HEK293 (cell line): ENCODE results near the gene NEURL2.

Experiments used
- CTCF ChIA-PET: fragments of 350-600 bp; formaldehyde crosslinking; extraction: SDS; loops from one replicate; lab custom pipeline; 2021; ENCODE audit warnings: antibody characterized with exemption; lab: Yijun Ruan, JAX
- POLR2A ChIA-PET: fragments of 300-600 bp; formaldehyde crosslinking; extraction: SDS; loops from one replicate; lab custom pipeline; 2020; ENCODE audit warnings: antibody characterized with exemption, inconsistent platforms; lab: Yijun Ruan, JAX
- H3K27ac ChIP-seq: fragments of 200-500 bp; sonication (Bioruptor generic); 2 replicates; pipeline ENCODE4 v1.5.1; 2014; ENCODE audit warnings: low read depth, low read length, control low read depth, inconsistent platforms; ENCODE audit errors: extremely low read depth
- H3K36me3 ChIP-seq, 2 experiments: fragments of 200-500 bp in 1 of 2; sonication (Bioruptor generic) in 1 of 2; 1 replicate in 1 of 2; 2 replicates in 1 of 2; pipeline ENCODE4 v1.5.1; 2014 to 2017; ENCODE audit warnings: inconsistent platforms in 2 of 2, low read length in 2 of 2; ENCODE audit not compliant: control insufficient read depth in 2 of 2, insufficient read depth in 1 of 2
- H3K4me1 ChIP-seq: fragments of 200-500 bp; sonication (Bioruptor generic); 2 replicates; pipeline ENCODE4 v1.5.1; 2014; ENCODE audit warnings: mild to moderate bottlenecking, low read length, inconsistent platforms; ENCODE audit not compliant: control insufficient read depth, insufficient read depth
- H3K4me3 ChIP-seq: 2 replicates; pipeline ENCODE4 v1.5.1; 2011; ENCODE audit warnings: low read depth, mild to moderate bottlenecking, control low read depth, low read length, moderate library complexity
- H3K9me3 ChIP-seq: fragments of 200-500 bp; sonication (Bioruptor generic); 2 replicates; pipeline ENCODE4 v1.5.1; 2014; ENCODE audit warnings: low read depth, low read length, inconsistent platforms; ENCODE audit not compliant: control insufficient read depth, insufficient read depth
- EGR2 ChIP-seq: fragments of 450-650 bp; formaldehyde crosslinking; IDR thresholded peaks from 2 replicates; pipeline ENCODE4 v1.5.1; 2016; ENCODE audit warnings: low read depth, missing biosample characterization, missing genetic modification characterization
- GLIS2 ChIP-seq: fragments of 450-650 bp; formaldehyde crosslinking; IDR thresholded peaks from 2 replicates; pipeline ENCODE4 v1.5.1; 2016; ENCODE audit warnings: missing biosample characterization, missing genetic modification characterization
- KLF16 ChIP-seq: fragments of 450-650 bp; formaldehyde crosslinking; IDR thresholded peaks from 2 replicates; pipeline ENCODE4 v1.5.1; 2017; ENCODE audit warnings: missing biosample characterization, missing genetic modification characterization
- ZFP37 ChIP-seq: fragments of 450-650 bp; formaldehyde crosslinking; IDR thresholded peaks from 2 replicates; pipeline ENCODE4 v1.5.1; 2016; ENCODE audit warnings: missing biosample characterization, missing genetic modification characterization
- ZIC2 ChIP-seq: fragments of 450-650 bp; formaldehyde crosslinking; IDR thresholded peaks from 2 replicates; pipeline ENCODE4 v1.5.1; 2016; ENCODE audit warnings: missing biosample characterization, missing genetic modification characterization
- ZNF140 ChIP-seq: fragments of 450-650 bp; formaldehyde crosslinking; IDR thresholded peaks from 2 replicates; pipeline ENCODE4 v1.5.1; 2016; ENCODE audit warnings: missing biosample characterization, missing genetic modification characterization
- ZNF214 ChIP-seq: fragments of 450-650 bp; formaldehyde crosslinking; IDR thresholded peaks from 2 replicates; pipeline ENCODE4 v1.5.1; 2017; ENCODE audit warnings: missing biosample characterization, mild to moderate bottlenecking, missing genetic modification characterization, borderline replicate concordance
- ZNF221 ChIP-seq: fragments of 450-650 bp; formaldehyde crosslinking; IDR thresholded peaks from 2 replicates; pipeline ENCODE4 v1.5.1; 2017; ENCODE audit warnings: missing biosample characterization, missing genetic modification characterization, borderline replicate concordance
- ZNF394 ChIP-seq: fragments of 450-650 bp; formaldehyde crosslinking; IDR thresholded peaks from 2 replicates; pipeline ENCODE4 v1.5.1; 2016; ENCODE audit warnings: missing biosample characterization, missing genetic modification characterization, mild to moderate bottlenecking, moderate library complexity, borderline replicate concordance
- ZNF48 ChIP-seq: fragments of 450-650 bp; formaldehyde crosslinking; IDR thresholded peaks from 2 replicates; pipeline ENCODE4 v1.5.1; 2016; ENCODE audit warnings: missing biosample characterization, missing genetic modification characterization
- ZNF514 ChIP-seq: fragments of 450-650 bp; formaldehyde crosslinking; IDR thresholded peaks from 2 replicates; pipeline ENCODE4 v1.5.1; 2016; ENCODE audit warnings: missing biosample characterization, missing genetic modification characterization
- ZNF560 ChIP-seq: fragments of 450-650 bp; formaldehyde crosslinking; IDR thresholded peaks from 2 replicates; pipeline ENCODE4 v1.5.1; 2017; ENCODE audit warnings: missing biosample characterization, missing genetic modification characterization, borderline replicate concordance
- ZNF707 ChIP-seq: fragments of 450-650 bp; formaldehyde crosslinking; IDR thresholded peaks from 2 replicates; pipeline ENCODE4 v1.5.1; 2016; ENCODE audit warnings: missing biosample characterization, missing genetic modification characterization
- ZNF776 ChIP-seq: fragments of 450-650 bp; formaldehyde crosslinking; IDR thresholded peaks from 2 replicates; pipeline ENCODE4 v1.5.0; 2017; ENCODE audit warnings: missing biosample characterization, missing genetic modification characterization, borderline replicate concordance
- TF ChIP-seq, protein P1 (sequence below): fragments of 450-650 bp; formaldehyde crosslinking; IDR thresholded peaks from 2 replicates; pipeline ENCODE4 v1.5.1; 2016; ENCODE audit warnings: missing biosample characterization, missing genetic modification characterization
- TF ChIP-seq, protein P2 (sequence below): fragments of 450-650 bp; formaldehyde crosslinking; conservative IDR thresholded peaks from 2 replicates; pipeline ENCODE4 v1.5.1; 2016; ENCODE audit warnings: low read depth, missing biosample characterization, missing genetic modification characterization
- TF ChIP-seq, protein P3 (sequence below): fragments of 450-650 bp; formaldehyde crosslinking; IDR thresholded peaks from 2 replicates; pipeline ENCODE4 v1.5.1; 2017; ENCODE audit warnings: missing biosample characterization, missing genetic modification characterization

Gene NEURL2

DNA sequence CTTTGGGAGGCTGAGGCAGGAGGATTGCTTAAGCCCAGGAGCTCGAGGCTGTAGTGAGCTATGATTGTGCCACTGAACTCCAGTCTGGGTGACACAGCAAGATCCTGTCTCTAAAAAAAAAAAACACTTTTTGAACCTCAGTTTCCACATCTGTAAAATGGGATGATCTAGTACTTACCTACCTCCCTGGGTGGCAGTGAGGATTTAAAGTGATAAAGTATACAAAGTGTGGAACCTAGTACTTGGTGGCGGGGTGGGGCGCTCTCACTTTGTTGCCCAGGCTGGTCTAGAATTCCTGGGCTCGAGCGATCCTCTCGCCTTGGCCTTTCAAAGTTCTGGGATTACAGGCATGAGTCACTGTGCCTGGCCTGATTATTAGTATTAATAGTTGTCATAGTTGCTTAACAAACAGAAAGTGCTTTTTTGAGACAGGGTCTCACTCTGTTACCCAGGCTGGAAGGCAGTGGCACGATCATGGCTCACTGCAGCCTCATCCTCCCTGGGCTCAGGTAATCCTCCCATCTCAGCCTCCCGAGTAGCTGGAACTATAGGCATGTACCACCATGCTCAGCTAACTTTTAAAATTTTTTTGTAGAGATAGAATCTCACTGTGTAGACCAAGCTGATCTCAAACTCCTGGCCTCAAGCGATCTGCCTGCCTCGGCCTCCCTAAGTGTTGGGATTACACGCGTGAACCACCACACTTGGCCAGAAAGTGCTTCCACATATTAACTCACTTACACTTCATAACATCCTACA is 27.9 kb upstream of the NEURL2 start:
- H3K36me3 ChIP-seq: no peaks in the 10 kb centered on the region
- H3K4me1 ChIP-seq: no peaks in the 10 kb centered on the region
- TF ChIP-seq, protein P1, sequence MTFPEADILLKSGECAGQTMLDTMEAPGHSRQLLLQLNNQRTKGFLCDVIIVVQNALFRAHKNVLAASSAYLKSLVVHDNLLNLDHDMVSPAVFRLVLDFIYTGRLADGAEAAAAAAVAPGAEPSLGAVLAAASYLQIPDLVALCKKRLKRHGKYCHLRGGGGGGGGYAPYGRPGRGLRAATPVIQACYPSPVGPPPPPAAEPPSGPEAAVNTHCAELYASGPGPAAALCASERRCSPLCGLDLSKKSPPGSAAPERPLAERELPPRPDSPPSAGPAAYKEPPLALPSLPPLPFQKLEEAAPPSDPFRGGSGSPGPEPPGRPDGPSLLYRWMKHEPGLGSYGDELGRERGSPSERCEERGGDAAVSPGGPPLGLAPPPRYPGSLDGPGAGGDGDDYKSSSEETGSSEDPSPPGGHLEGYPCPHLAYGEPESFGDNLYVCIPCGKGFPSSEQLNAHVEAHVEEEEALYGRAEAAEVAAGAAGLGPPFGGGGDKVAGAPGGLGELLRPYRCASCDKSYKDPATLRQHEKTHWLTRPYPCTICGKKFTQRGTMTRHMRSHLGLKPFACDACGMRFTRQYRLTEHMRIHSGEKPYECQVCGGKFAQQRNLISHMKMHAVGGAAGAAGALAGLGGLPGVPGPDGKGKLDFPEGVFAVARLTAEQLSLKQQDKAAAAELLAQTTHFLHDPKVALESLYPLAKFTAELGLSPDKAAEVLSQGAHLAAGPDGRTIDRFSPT (tag by site-specific recombination): no peak
- no peak for TF ChIP-seq ZNF776
- TF ChIP-seq ZNF394 (tag by site-specific recombination): no peak
- no peak for TF ChIP-seq ZNF514 (tag by site-specific recombination)
- no peak for TF ChIP-seq ZNF214 (tag by site-specific recombination)
- no peak for TF ChIP-seq ZNF140
- TF ChIP-seq GLIS2 (tag by site-specific recombination): no peak
- no peak for TF ChIP-seq ZNF48
- POLR2A ChIA-PET: interaction anchor here (0.9 to 3.6 kb wide), 2 partner anchors 15 to 38 kb away, joined by 3 to 13 read pairs; partner anchors contain the start of gene PCIF1
- H3K9me3 ChIP-seq: no peaks in the 10 kb centered on the region
- no peak overlapping the region for H3K4me3 ChIP-seq
- no peak overlapping the region for H3K27ac ChIP-seq
- CTCF ChIA-PET: no interaction called here

DNA sequence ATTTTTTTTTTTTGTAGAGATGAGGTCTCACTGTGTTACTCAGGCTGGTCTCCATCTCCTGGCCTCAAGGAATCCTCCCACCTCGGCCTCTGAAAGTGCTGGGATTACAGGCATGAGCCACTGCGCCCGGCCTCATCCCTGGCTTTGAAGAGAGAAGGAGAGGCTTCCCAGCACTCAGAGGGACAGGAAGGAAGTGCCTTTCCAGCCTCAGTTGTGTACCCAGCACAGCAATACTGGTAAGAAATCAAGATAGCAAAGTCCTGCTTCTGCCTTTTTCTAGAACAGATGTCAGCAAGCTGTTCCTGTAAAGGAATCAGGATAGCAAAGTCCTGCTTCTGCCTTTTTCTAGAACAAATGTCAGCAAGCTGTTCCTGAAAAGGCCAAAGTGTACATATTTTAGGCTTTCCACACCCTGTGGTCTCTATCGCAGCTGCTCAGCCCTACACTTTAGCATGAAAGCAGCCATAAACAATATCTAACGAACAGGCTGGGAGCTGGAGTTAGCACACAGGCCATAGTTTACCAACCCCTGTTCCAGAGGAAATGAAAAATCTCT is 27.3 kb upstream of the NEURL2 start:
- POLR2A ChIA-PET: interaction anchor here (3.6 kb wide), 1 partner anchor 15 kb away, joined by 13 read pairs; the partner anchor contains the start of gene PCIF1
- TF ChIP-seq ZIC2 (no peak), ZNF560 (no peak), KLF16 (tag by site-specific recombination) (no peak), ZFP37 (tag by site-specific recombination) (no peak), EGR2 (tag by site-specific recombination) (0 out of 2 replicates have a peak, but pooled peaks have one; percentile 1), ZNF707 (tag by site-specific recombination) (no peak), ZNF221 (no peak)
- TF ChIP-seq, protein P2, sequence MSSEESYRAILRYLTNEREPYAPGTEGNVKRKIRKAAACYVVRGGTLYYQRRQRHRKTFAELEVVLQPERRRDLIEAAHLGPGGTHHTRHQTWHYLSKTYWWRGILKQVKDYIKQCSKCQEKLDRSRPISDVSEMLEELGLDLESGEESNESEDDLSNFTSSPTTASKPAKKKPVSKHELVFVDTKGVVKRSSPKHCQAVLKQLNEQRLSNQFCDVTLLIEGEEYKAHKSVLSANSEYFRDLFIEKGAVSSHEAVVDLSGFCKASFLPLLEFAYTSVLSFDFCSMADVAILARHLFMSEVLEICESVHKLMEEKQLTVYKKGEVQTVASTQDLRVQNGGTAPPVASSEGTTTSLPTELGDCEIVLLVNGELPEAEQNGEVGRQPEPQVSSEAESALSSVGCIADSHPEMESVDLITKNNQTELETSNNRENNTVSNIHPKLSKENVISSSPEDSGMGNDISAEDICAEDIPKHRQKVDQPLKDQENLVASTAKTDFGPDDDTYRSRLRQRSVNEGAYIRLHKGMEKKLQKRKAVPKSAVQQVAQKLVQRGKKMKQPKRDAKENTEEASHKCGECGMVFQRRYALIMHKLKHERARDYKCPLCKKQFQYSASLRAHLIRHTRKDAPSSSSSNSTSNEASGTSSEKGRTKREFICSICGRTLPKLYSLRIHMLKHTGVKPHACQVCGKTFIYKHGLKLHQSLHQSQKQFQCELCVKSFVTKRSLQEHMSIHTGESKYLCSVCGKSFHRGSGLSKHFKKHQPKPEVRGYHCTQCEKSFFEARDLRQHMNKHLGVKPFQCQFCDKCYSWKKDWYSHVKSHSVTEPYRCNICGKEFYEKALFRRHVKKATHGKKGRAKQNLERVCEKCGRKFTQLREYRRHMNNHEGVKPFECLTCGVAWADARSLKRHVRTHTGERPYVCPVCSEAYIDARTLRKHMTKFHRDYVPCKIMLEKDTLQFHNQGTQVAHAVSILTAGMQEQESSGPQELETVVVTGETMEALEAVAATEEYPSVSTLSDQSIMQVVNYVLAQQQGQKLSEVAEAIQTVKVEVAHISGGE: no peak
- TF ChIP-seq, protein P3, sequence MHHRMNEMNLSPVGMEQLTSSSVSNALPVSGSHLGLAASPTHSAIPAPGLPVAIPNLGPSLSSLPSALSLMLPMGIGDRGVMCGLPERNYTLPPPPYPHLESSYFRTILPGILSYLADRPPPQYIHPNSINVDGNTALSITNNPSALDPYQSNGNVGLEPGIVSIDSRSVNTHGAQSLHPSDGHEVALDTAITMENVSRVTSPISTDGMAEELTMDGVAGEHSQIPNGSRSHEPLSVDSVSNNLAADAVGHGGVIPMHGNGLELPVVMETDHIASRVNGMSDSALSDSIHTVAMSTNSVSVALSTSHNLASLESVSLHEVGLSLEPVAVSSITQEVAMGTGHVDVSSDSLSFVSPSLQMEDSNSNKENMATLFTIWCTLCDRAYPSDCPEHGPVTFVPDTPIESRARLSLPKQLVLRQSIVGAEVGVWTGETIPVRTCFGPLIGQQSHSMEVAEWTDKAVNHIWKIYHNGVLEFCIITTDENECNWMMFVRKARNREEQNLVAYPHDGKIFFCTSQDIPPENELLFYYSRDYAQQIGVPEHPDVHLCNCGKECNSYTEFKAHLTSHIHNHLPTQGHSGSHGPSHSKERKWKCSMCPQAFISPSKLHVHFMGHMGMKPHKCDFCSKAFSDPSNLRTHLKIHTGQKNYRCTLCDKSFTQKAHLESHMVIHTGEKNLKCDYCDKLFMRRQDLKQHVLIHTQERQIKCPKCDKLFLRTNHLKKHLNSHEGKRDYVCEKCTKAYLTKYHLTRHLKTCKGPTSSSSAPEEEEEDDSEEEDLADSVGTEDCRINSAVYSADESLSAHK (tag by site-specific recombination): no peak
- Histone ChIP-seq H3K4me3 (no peak overlapping the region), H3K9me3 (no peaks in the 10 kb centered on the region), H3K4me1 (no peaks in the 10 kb centered on the region), H3K27ac (no peak overlapping the region), H3K36me3 (no peaks in the 10 kb centered on the region)
- CTCF ChIA-PET: interaction anchor here (0.7 kb wide), 1 partner anchor 482 kb away, joined by 4 read pairs; no protein-coding TSS in a partner anchor
